Keratinocyte (primary cell): ENCODE data around the gene EMX1.

Source experiments
- EZH2 ChIP-seq: IDR thresholded peaks from one replicate; pipeline ENCODE4 v1.6.1; 2012; ENCODE audit warnings: inconsistent platforms, mild to moderate bottlenecking, low read length, moderate library complexity
- TF ChIP-seq, protein P1 (sequence below), 3 experiments: IDR thresholded peaks in 1 of 3; conservative IDR thresholded peaks in 1 of 3; optimal IDR thresholded peaks in 1 of 3; 2 replicates in 2 of 3; 3 replicates in 1 of 3; pipeline versions ENCODE3 to v1.5.1; 2011; ENCODE audit warnings: low read length in 3 of 3, mild to moderate bottlenecking in 3 of 3, moderate library complexity in 2 of 3, control low read depth in 1 of 3, inconsistent platforms in 1 of 3; ENCODE audit not compliant: insufficient read depth in 2 of 3; ENCODE audit errors: extremely low read depth in 1 of 3

DNA sequence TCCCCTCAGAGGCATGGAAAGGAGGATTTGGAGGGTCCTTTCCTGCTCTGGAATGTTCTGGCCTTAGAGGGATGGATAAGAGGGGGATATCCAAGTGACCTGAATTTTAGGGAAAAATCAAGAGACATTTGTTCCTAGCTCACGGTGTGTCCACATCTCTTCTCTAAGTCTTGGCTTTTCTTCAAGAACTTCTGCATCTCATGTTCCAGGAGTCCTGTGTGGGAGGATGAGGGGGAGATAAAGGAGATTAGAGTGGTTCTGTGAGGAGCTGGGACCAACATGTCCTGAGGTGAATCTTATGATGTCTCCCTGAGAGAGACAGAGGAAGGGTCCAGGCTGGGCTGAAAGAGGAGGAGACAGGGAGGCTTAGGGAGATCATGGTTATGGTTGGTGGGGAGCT, 11.7 kb downstream of the EMX1 start:
- TF ChIP-seq, protein P1, sequence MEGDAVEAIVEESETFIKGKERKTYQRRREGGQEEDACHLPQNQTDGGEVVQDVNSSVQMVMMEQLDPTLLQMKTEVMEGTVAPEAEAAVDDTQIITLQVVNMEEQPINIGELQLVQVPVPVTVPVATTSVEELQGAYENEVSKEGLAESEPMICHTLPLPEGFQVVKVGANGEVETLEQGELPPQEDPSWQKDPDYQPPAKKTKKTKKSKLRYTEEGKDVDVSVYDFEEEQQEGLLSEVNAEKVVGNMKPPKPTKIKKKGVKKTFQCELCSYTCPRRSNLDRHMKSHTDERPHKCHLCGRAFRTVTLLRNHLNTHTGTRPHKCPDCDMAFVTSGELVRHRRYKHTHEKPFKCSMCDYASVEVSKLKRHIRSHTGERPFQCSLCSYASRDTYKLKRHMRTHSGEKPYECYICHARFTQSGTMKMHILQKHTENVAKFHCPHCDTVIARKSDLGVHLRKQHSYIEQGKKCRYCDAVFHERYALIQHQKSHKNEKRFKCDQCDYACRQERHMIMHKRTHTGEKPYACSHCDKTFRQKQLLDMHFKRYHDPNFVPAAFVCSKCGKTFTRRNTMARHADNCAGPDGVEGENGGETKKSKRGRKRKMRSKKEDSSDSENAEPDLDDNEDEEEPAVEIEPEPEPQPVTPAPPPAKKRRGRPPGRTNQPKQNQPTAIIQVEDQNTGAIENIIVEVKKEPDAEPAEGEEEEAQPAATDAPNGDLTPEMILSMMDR (optimal IDR thresholded peaks at IDR 0.05 in 1 of 3, IDR thresholded peaks at IDR 0.05 in 1 of 3, conservative IDR thresholded peaks at IDR 0.05 in 1 of 3; ENCODE audit: extremely low read depth in 1 of 3, insufficient read depth in 2 of 3, low read length in 3 of 3) = no peak
- no peak for TF ChIP-seq EZH2
